PC-3 (cell line): Measurements from ENCODE around the gene ZNF782. TPM values are rescaled to one million over a fixed set of nuclear protein-coding genes. Genes with fewer than 3 reads are reported as not detected.
"Not testable (repeated sequence)": the region's sequence is repeated elsewhere in the genome, so short reads cannot be mapped to it uniquely, and the experiment has no call there.

Source experiments
- ATAC-seq: fragments of 200-7000 bp; cut with Tn5 transposase; 2 replicates; pipeline ENCODE4 v1.9.1; 2020; ENCODE audit warnings: mild to moderate bottlenecking, moderate library complexity
- BruUV-seq: library from RNA; stranded (reverse); fragments of 400-500 nt; replicated peaks from 2 replicates; lab custom pipeline; 2021; lab: Mats Ljungman, UMichigan
- CTCF ChIA-PET: fragments of 300-600 bp; sonication (Branson Sonifier 250); formaldehyde crosslinking; loops from one replicate; lab custom pipeline; 2022; ENCODE audit warnings: antibody characterized with exemption; lab: Charles Lee
- POLR2A ChIA-PET: fragments of 300-600 bp; sonication (Branson Sonifier 250); formaldehyde crosslinking; loops from one replicate; lab custom pipeline; 2022; ENCODE audit warnings: antibody characterized with exemption; ENCODE audit not compliant: unreplicated experiment; lab: Charles Lee
- DNase-seq: peaks from one replicate; pipeline ENCODE4 v3.0.0-alpha.2; 2015
- H2AFZ ChIP-seq: fragments of 300-600 bp; sonication (generic); 2 replicates; pipeline ENCODE4 v1.6.0; 2016; ENCODE audit warnings: antibody characterized with exemption, low read length
- H3F3A ChIP-seq: fragments of 300-600 bp; sonication (generic); one replicate; pipeline ENCODE4 v1.6.0; 2017; ENCODE audit warnings: antibody characterized with exemption, low read length, control low read depth, mild to moderate bottlenecking; ENCODE audit not compliant: unreplicated experiment
- H3K27ac ChIP-seq: fragments of 300-600 bp; sonication (generic); 2 replicates; pipeline ENCODE4 v1.5.1; 2016; ENCODE audit warnings: mild to moderate bottlenecking, low read length
- H3K27me3 ChIP-seq: fragments of 300-600 bp; sonication (generic); 2 replicates; pipeline ENCODE4 v1.6.1; 2016; ENCODE audit warnings: low read length, mixed read lengths
- H3K36me3 ChIP-seq: fragments of 300-600 bp; sonication (generic); 2 replicates; pipeline ENCODE4 v1.6.1; 2016; ENCODE audit warnings: low read depth, mixed run types, low read length, mixed read lengths
- H3K4me1 ChIP-seq: fragments of 300-600 bp; sonication (generic); 2 replicates; pipeline ENCODE4 v1.5.1; 2016; ENCODE audit warnings: low read length; ENCODE audit not compliant: insufficient read depth
- H3K4me2 ChIP-seq: fragments of 300-600 bp; sonication (generic); 2 replicates; pipeline ENCODE4 v1.6.0; 2016; ENCODE audit warnings: low read length
- H3K4me3 ChIP-seq: fragments of 300-600 bp; sonication (generic); 2 replicates; pipeline ENCODE4 v1.5.1; 2016; ENCODE audit warnings: mild to moderate bottlenecking, low read length, mixed read lengths
- H3K79me2 ChIP-seq: fragments of 300-600 bp; sonication (generic); 2 replicates; pipeline ENCODE4 v1.6.1; 2017; ENCODE audit warnings: low read length, mixed read lengths
- H3K9ac ChIP-seq: fragments of 300-600 bp; sonication (generic); 2 replicates; pipeline ENCODE4 v1.6.0; 2016; ENCODE audit warnings: mild to moderate bottlenecking, low read length
- H3K9me2 ChIP-seq: fragments of 300-600 bp; sonication (generic); replicated peaks from 2 replicates; pipeline ENCODE4 v1.6.1; 2016; ENCODE audit warnings: mixed run types, low read length, mixed read lengths
- H3K9me3 ChIP-seq: fragments of 300-600 bp; sonication (generic); 2 replicates; pipeline ENCODE4 v1.6.1; 2016; ENCODE audit warnings: low read length, mixed read lengths
- H4K20me1 ChIP-seq: fragments of 300-600 bp; sonication (generic); 2 replicates; pipeline ENCODE4 v1.6.1; 2016; ENCODE audit warnings: low read length, mixed read lengths
- CTCF ChIP-seq: fragments of 300-600 bp; sonication (generic); conservative IDR thresholded peaks from 2 replicates; pipeline ENCODE4 v1.5.1; 2017; ENCODE audit warnings: antibody characterized with exemption, low read depth, mild to moderate bottlenecking, low read length
- EZH2 ChIP-seq: fragments of 300-600 bp; sonication (generic); IDR thresholded peaks from one replicate; pipeline ENCODE4 v1.6.1; 2017; ENCODE audit warnings: antibody characterized with exemption, mild to moderate bottlenecking, low read length; ENCODE audit not compliant: unreplicated experiment
- EZH2phosphoT487 ChIP-seq: fragments of 300-600 bp; sonication (generic); IDR thresholded peaks from 2 replicates; pipeline ENCODE4 v1.6.1; 2018; ENCODE audit warnings: mild to moderate bottlenecking, antibody characterized with exemption, low read length, borderline replicate concordance
- intact Hi-C: fragments of 100-400 bp; cut with micrococcal nuclease; formaldehyde crosslinking; loops from 2 replicates; pipeline ENCODE4 v1.9.0; 2023
- total RNA-seq: library from RNA; depleted of rRNA; stranded (reverse); fragments of >200 nt; gene quantifications from 2 replicates; pipeline ENCODE4 v1.2.3, GENCODE V29; 2014

Gene ZNF782
- total RNA-seq, 1 experiment from 2014 or later = 5.0 TPM

GRCh38 chr9:96868709-96869108, 14.4 kb upstream of the ZNF782 start:
- no peaks in the 10 kb centered on the region for H3K9me3 ChIP-seq
- no peaks in the 10 kb centered on the region for H3K9me2 ChIP-seq
- no peak overlapping the region for H3K4me3 ChIP-seq
- H3K9ac ChIP-seq = no peak overlapping the region
- CTCF ChIA-PET = no interaction called here
- peak; percentile 63 for DNase-seq
- peak overlapping the region; percentile 19; the same call in 1 of the 2 replicates for H3K27ac ChIP-seq
- no peak overlapping the region for H2AFZ ChIP-seq
- H3K4me2 ChIP-seq = peak overlapping the region; percentile 49; the same call in 1 of the 2 replicates
- H3K36me3 ChIP-seq = no peaks in the 10 kb centered on the region
- no peaks in the 10 kb centered on the region for H4K20me1 ChIP-seq
- intact Hi-C loops = no loop called here
- BruUV-seq = no TSS peak
- ATAC-seq = no peak
- peaks cover 20% of the 10 kb centered on the region for H3K4me1 ChIP-seq
- TF ChIP-seq EZH2phosphoT487 (no peak), CTCF (no peak), EZH2 (no peak)
- POLR2A ChIA-PET = no interaction called here
- H3K27me3 ChIP-seq = no peaks in the 10 kb centered on the region
- no peaks in the 10 kb centered on the region for H3F3A ChIP-seq
- no peaks in the 10 kb centered on the region for H3K79me2 ChIP-seq

GRCh38 chr9:96867079-96867804, 12.9 kb upstream of the ZNF782 start:
- intact Hi-C loops = no loop called here
- Histone ChIP-seq H3F3A (no peaks in the 10 kb centered on the region), H3K9ac (no peak overlapping the region), H3K4me1 (peaks cover 20% of the 10 kb centered on the region), H3K27ac (no peak overlapping the region), H3K4me2 (no peak overlapping the region), H3K9me3 (no peaks in the 10 kb centered on the region), H3K9me2 (no peaks in the 10 kb centered on the region), H3K4me3 (no peak overlapping the region), H3K36me3 (no peaks in the 10 kb centered on the region), H3K27me3 (no peaks in the 10 kb centered on the region), H3K79me2 (no peaks in the 10 kb centered on the region), H4K20me1 (no peaks in the 10 kb centered on the region), H2AFZ (no peak overlapping the region)
- DNase-seq (no peak), ATAC-seq (no peak)
- no TSS peak for BruUV-seq
- POLR2A ChIA-PET = no interaction called here
- CTCF ChIA-PET = no interaction called here
- TF ChIP-seq EZH2phosphoT487 (no peak), CTCF (no peak), EZH2 (no peak)

- H3K9me3 ChIP-seq, H3K4me3 ChIP-seq, BruUV-seq, H3F3A ChIP-seq, H3K27ac ChIP-seq, H3K36me3 ChIP-seq, CTCF ChIA-PET, DNase-seq, H3K9ac ChIP-seq, intact Hi-C loops, H2AFZ ChIP-seq, H3K4me2 ChIP-seq, H4K20me1 ChIP-seq, POLR2A ChIA-PET, ATAC-seq, H3K27me3 ChIP-seq, H3K9me2 ChIP-seq, H3K79me2 ChIP-seq: not testable (repeated sequence)
- H3K4me1 ChIP-seq = peaks cover 23% of the 10 kb centered on the region
Observed at GRCh38 chr9:96865240-96865639, 10.9 kb upstream of the ZNF782 start.
